Measurements from ENCODE around the gene UTP25. TPM values are rescaled to one million over a fixed set of nuclear protein-coding genes. Genes with fewer than 3 reads are reported as not detected.

The UTP25 gene
- total RNA-seq, 1 donor from 2014 or later: 4.6 TPM

- H3K27ac Mint-ChIP-seq (ENCODE audit: unreplicated experiment): no peak overlapping the region
- peaks cover 3% of the 10 kb centered on the region for H3K4me1 Mint-ChIP-seq (ENCODE audit: unreplicated experiment)
- no peak overlapping the region for H3K4me3 Mint-ChIP-seq (ENCODE audit: unreplicated experiment)
- no peak for DNase-seq (ENCODE audit: low spot score)
- TF ChIP-seq CTCF (IDR thresholded peaks at IDR 0.05; ENCODE audit: unreplicated experiment): no peak
- no peaks in the 10 kb centered on the region for H3K27me3 Mint-ChIP-seq (ENCODE audit: unreplicated experiment)
- H3K36me3 Mint-ChIP-seq (ENCODE audit: low read depth, unreplicated experiment): peaks cover 18% of the 10 kb centered on the region
- no peaks in the 10 kb centered on the region for H3K9me3 Mint-ChIP-seq (ENCODE audit: unreplicated experiment)
Observed at GRCh38 chr1:209837671-209838070, 9.9 kb downstream of the UTP25 start.

GRCh38 chr1:209838537-209838936, 10.8 kb downstream of the UTP25 start:
- H3K36me3 Mint-ChIP-seq (ENCODE audit: low read depth, unreplicated experiment): peaks cover 22% of the 10 kb centered on the region
- no peak for DNase-seq (ENCODE audit: low spot score)
- TF ChIP-seq CTCF (IDR thresholded peaks at IDR 0.05; ENCODE audit: unreplicated experiment): no peak
- H3K27me3 Mint-ChIP-seq (ENCODE audit: unreplicated experiment): no peaks in the 10 kb centered on the region
- H3K9me3 Mint-ChIP-seq (ENCODE audit: unreplicated experiment): no peaks in the 10 kb centered on the region
- no peak overlapping the region for H3K27ac Mint-ChIP-seq (ENCODE audit: unreplicated experiment)
- peaks cover 3% of the 10 kb centered on the region for H3K4me1 Mint-ChIP-seq (ENCODE audit: unreplicated experiment)
- H3K4me3 Mint-ChIP-seq (ENCODE audit: unreplicated experiment): no peak overlapping the region

GRCh38 chr1:209839875-209840546, 12.2 kb downstream of the UTP25 start:
- Mint-ChIP-seq H3K9me3 (ENCODE audit: unreplicated experiment) (no peaks in the 10 kb centered on the region), H3K27ac (ENCODE audit: unreplicated experiment) (peak overlapping the region; percentile 62), H3K27me3 (ENCODE audit: unreplicated experiment) (no peaks in the 10 kb centered on the region), H3K4me1 (ENCODE audit: unreplicated experiment) (peaks cover 3% of the 10 kb centered on the region), H3K36me3 (ENCODE audit: low read depth, unreplicated experiment) (peaks cover 22% of the 10 kb centered on the region), H3K4me3 (ENCODE audit: unreplicated experiment) (no peak overlapping the region)
- no peak for TF ChIP-seq CTCF (IDR thresholded peaks at IDR 0.05; ENCODE audit: unreplicated experiment)
- DNase-seq (ENCODE audit: low spot score): no peak

GRCh38 chr1:209840611-209841010, 12.8 kb downstream of the UTP25 start:
- H3K9me3 Mint-ChIP-seq (ENCODE audit: unreplicated experiment): no peaks in the 10 kb centered on the region
- H3K4me1 Mint-ChIP-seq (ENCODE audit: unreplicated experiment): peaks cover 3% of the 10 kb centered on the region
- H3K36me3 Mint-ChIP-seq (ENCODE audit: low read depth, unreplicated experiment): peaks cover 22% of the 10 kb centered on the region
- no peak for TF ChIP-seq CTCF (IDR thresholded peaks at IDR 0.05; ENCODE audit: unreplicated experiment)
- H3K27ac Mint-ChIP-seq (ENCODE audit: unreplicated experiment): peak overlapping the region; percentile 62
- no peaks in the 10 kb centered on the region for H3K27me3 Mint-ChIP-seq (ENCODE audit: unreplicated experiment)
- no peak overlapping the region for H3K4me3 Mint-ChIP-seq (ENCODE audit: unreplicated experiment)
- no peak for DNase-seq (ENCODE audit: low spot score)

- no peaks in the 10 kb centered on the region for H3K27me3 Mint-ChIP-seq (ENCODE audit: unreplicated experiment)
- H3K36me3 Mint-ChIP-seq (ENCODE audit: low read depth, unreplicated experiment): peaks cover 25% of the 10 kb centered on the region
- no peak overlapping the region for H3K27ac Mint-ChIP-seq (ENCODE audit: unreplicated experiment)
- no peak overlapping the region for H3K4me3 Mint-ChIP-seq (ENCODE audit: unreplicated experiment)
- peaks cover 1% of the 10 kb centered on the region for H3K4me1 Mint-ChIP-seq (ENCODE audit: unreplicated experiment)
- no peak for DNase-seq (ENCODE audit: low spot score)
- TF ChIP-seq CTCF (IDR thresholded peaks at IDR 0.05; ENCODE audit: unreplicated experiment): no peak
- no peaks in the 10 kb centered on the region for H3K9me3 Mint-ChIP-seq (ENCODE audit: unreplicated experiment)
Observed at GRCh38 chr1:209844695-209845407, 17.1 kb downstream of the UTP25 start.
